ENCODE results near the gene CRISP1.

- no peak for TF ChIP-seq CTCF (IDR thresholded peaks at IDR 0.05)
- TF ChIP-seq EZH2 (IDR thresholded peaks at IDR 0.05; ENCODE audit: borderline replicate concordance, insufficient read depth, low read depth, low read length, poor library complexity, severe bottlenecking): no peak
These were observed 36.5 kb upstream of the CRISP1 start for GRCh38 chr6:49902856-49903255.

Data from B cell (primary cell).